Measurements from ENCODE around the gene RNF141.
A peak's percentile ranks its signal among the peaks of the same experiment; 100 is the strongest.

RNF141 gene

GRCh38 chr11:10561043-10561818 is 20.2 kb upstream of the RNF141 start:
- DNase-seq: no peak

GRCh38 chr11:10558288-10558687 is 17.3 kb upstream of the RNF141 start:
- DNase-seq: no peak

- no peak for DNase-seq
Observed at GRCh38 chr11:10556590-10556989, 15.6 kb upstream of the RNF141 start.

- no peak for DNase-seq
Observed at GRCh38 chr11:10551845-10552352, 10.9 kb upstream of the RNF141 start.

GRCh38 chr11:10551290-10551592 is 10.3 kb upstream of the RNF141 start:
- DNase-seq: no peak

- no peak for DNase-seq
Observed at GRCh38 chr11:10550503-10551289, 9.7 kb upstream of the RNF141 start.

- DNase-seq: no peak
Observed at GRCh38 chr11:10544491-10545465, 3.8 kb upstream of the RNF141 start.

GRCh38 chr11:10543782-10544181 is 2.8 kb upstream of the RNF141 start:
- DNase-seq: no peak

- no peak for DNase-seq
Observed at GRCh38 chr11:10542776-10543175, 1.8 kb upstream of the RNF141 start.

- no peak for DNase-seq
Observed at GRCh38 chr11:10541561-10541930, 559 bp upstream of the RNF141 start.

- DNase-seq: peak in 3 of 14 donors; percentile 59 to 75 (median 62)
Observed at GRCh38 chr11:10540546-10540914, 457 bp downstream of the RNF141 start.

GRCh38 chr11:10539339-10539738 is 1.6 kb downstream of the RNF141 start:
- no peak for DNase-seq

- no peak for DNase-seq
Observed at GRCh38 chr11:10538924-10539323, 2.1 kb downstream of the RNF141 start.

- DNase-seq: no peak
Observed at GRCh38 chr11:10537600-10537999, 3.4 kb downstream of the RNF141 start.

GRCh38 chr11:10534316-10534715 is 6.7 kb downstream of the RNF141 start:
- no peak for DNase-seq

GRCh38 chr11:10533323-10533722 is 7.7 kb downstream of the RNF141 start:
- DNase-seq: no peak

GRCh38 chr11:10532526-10532925 is 8.5 kb downstream of the RNF141 start:
- DNase-seq: no peak

GRCh38 chr11:10529279-10529678 is 11.7 kb downstream of the RNF141 start:
- DNase-seq: no peak

GRCh38 chr11:10528121-10528520 is 12.9 kb downstream of the RNF141 start:
- no peak for DNase-seq

GRCh38 chr11:10526974-10527918 is 13.7 kb downstream of the RNF141 start:
- peak in 8 of 14 donors; percentile 19 to 47 (median 27) for DNase-seq

GRCh38 chr11:10524471-10524870 is 16.5 kb downstream of the RNF141 start:
- no peak for DNase-seq

GRCh38 chr11:10522921-10523320 is 18.1 kb downstream of the RNF141 start:
- no peak for DNase-seq

All from C1 segment of cervical spinal cord (tissue), 14 donors.